ENCODE data around the gene HMBS. TPM values are rescaled to one million over a fixed set of nuclear protein-coding genes. Genes with fewer than 3 reads are reported as not detected.

The HMBS gene
- total RNA-seq, 1 donor from 2014 or later = 35.7 TPM

DNA sequence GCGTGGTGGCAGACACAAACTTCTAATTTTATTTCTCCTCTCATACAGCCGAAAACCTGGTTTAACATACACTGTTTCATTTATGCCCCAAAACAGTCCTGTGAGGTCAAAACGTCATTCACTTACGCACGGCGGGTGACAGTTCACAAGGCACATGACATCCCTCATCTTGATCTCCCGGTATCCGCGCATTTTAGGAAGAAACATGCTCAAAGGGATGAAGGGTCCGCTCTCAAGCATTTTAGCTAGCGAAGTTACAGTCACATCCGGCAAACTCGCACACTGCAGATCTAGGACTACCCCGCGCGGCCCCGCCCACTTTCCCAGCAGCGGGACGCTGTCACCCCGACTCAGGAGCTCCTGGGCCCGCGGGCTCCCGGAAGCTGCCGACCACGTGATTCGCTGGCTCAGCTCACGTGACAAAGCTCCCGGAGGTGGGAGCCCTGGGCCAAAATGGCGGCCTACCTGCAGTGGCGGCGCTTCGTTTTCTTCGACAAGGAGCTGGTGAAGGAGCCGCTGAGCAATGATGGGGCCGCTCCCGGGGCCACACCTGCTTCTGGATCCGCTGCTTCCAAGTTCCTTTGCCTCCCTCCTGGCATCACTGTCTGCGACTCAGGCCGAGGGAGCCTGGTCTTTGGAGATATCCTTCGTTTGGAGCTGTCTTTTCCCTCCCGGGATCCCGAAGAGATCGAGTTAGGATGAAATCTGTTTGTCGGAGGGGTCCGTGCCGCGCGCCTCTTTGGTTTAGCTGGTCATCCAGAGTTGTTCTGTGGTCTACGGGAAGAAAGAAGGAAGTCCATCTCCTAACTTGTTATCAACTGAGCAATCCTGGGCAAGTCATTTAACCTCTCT is 17.1 kb upstream of the HMBS start, which contains the start of gene VPS11:
VPS11 (plus strand) TSS at position 448 of the 852 bp plus-strand sequence; CDS start at position 454, 6 bp downstream.
- intact Hi-C loops (cut with micrococcal nuclease) = loop anchor here (1.0 to 5.0 kb wide), 8 partner anchors 10 to 265 kb away; partner anchors contain the start of genes HINFP, HMBS, HYOU1 and RNF26

- intact Hi-C loops (cut with micrococcal nuclease) = no loop called here
These were observed 6.8 kb upstream of the HMBS start for GRCh38 chr11:119077839-119078238.

GRCh38 chr11:119078675-119079420 is 5.8 kb upstream of the HMBS start:
- intact Hi-C loops (cut with micrococcal nuclease) = no loop called here

GRCh38 chr11:119081682-119082260 is 2.9 kb upstream of the HMBS start:
- intact Hi-C loops (cut with micrococcal nuclease) = no loop called here

DNA sequence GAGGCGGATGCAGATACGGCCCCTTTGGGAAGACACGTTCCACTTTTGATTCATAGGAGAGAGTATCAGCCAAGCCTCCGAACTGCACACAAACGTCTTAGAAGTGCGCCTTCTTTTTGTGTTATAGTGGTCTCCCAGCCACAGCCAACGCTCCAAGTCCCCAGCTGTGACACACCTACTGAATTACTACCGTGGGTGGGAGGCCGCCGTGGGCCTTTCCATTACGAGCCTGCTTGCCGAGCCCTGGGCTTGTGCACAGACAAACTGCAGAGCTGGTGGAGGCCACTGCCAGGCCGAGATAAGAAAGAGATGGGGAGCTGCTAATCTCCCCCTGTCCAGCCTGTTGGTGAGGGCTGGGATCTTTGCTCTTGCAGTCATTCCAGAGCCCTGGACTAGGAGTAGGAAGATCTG is 761 bp downstream of the HMBS start:
- intact Hi-C loops (cut with micrococcal nuclease) = loop anchor here (1.0 to 2.0 kb wide), 4 partner anchors 10 to 36 kb away; partner anchors contain the start of genes DPAGT1, HINFP and HYOU1

GRCh38 chr11:119087123-119087522 is 2.4 kb downstream of the HMBS start:
- intact Hi-C loops (cut with micrococcal nuclease) = no loop called here

DNA sequence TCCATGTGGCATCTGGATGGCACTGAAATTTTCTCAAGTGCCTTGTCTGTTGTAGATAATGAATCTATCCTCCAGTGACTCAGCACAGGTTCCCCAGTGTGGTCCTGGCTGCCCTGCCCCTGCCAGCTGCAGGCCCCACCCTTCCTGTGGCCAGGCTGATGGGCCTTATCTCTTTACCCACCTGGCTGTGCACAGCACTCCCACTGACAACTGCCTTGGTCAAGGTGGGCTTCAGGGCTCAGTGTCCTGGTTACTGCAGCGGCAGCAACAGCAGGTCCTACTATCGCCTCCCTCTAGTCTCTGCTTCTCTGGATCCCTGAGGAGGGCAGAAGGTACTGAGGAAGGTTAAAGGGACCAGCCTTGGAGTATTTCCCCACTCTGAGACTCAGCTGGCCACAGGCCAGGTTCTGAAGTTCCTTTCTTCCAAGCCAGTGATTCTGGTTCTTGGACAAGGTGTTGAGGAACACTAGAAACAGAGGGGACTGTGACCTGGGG is 3.1 kb downstream of the HMBS start:
- intact Hi-C loops (cut with micrococcal nuclease) = no loop called here

- intact Hi-C loops (cut with micrococcal nuclease) = no loop called here
These were observed 3.7 kb downstream of the HMBS start for GRCh38 chr11:119088406-119088805.

- intact Hi-C loops (cut with micrococcal nuclease) = no loop called here
These were observed 4.6 kb downstream of the HMBS start for GRCh38 chr11:119089319-119089718.

DNA sequence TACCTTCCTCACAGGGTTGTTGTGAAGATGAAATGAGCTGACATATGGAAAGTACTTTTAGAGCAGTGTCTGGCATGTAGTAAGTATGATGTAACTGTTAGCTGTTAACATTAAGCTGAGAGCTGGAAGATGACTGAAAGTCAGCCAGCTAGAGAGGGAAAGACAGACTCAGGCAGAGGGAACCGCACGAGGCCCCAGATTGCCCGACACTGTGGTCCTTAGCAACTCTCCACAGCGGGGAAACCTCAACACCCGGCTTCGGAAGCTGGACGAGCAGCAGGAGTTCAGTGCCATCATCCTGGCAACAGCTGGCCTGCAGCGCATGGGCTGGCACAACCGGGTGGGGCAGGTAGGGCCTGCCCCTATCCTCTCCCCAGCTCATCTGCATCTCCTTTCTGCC is 6.5 kb downstream of the HMBS start:
- intact Hi-C loops (cut with micrococcal nuclease) = loop anchor here (10.0 kb wide), 1 partner anchor 656 kb away; the partner anchor contains the start of gene KMT2A

- intact Hi-C loops (cut with micrococcal nuclease) = loop anchor here (10.0 kb wide), 1 partner anchor 657 kb away; the partner anchor contains the start of gene KMT2A
These were observed 7.5 kb downstream of the HMBS start for GRCh38 chr11:119091966-119092879.

DNA sequence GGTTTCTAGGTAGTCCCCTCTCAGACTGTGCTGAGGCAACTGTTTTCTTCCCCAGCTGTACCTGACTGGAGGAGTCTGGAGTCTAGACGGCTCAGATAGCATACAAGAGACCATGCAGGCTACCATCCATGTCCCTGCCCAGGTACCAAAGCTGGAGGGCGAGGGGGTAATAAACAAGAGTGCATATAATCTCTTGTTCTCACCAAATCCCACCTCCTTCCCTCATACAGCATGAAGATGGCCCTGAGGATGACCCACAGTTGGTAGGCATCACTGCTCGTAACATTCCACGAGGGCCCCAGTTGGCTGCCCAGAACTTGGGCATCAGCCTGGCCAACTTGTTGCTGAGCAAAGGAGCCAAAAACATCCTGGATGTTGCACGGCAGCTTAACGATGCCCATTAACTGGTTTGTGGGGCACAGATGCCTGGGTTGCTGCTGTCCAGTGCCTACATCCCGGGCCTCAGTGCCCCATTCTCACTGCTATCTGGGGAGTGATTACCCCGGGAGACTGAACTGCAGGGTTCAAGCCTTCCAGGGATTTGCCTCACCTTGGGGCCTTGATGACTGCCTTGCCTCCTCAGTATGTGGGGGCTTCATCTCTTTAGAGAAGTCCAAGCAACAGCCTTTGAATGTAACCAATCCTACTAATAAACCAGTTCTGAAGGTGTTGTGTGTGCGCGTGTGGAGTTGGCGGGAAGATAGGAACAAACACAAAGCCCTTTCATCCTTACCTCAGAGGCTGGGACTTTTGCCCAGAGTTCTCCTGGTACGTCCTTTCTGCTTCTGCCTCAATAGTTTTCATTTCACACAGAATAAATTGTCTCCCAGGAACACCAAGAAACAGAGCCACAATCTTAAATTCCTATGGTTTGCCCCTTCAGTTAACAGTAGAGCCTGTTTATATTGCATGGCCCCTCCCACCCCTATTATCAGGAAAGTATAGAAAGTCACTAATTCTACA is 8.5 kb downstream of the HMBS start:
- intact Hi-C loops (cut with micrococcal nuclease) = loop anchor here (10.0 kb wide), 1 partner anchor 658 kb away; the partner anchor contains the start of gene KMT2A

DNA sequence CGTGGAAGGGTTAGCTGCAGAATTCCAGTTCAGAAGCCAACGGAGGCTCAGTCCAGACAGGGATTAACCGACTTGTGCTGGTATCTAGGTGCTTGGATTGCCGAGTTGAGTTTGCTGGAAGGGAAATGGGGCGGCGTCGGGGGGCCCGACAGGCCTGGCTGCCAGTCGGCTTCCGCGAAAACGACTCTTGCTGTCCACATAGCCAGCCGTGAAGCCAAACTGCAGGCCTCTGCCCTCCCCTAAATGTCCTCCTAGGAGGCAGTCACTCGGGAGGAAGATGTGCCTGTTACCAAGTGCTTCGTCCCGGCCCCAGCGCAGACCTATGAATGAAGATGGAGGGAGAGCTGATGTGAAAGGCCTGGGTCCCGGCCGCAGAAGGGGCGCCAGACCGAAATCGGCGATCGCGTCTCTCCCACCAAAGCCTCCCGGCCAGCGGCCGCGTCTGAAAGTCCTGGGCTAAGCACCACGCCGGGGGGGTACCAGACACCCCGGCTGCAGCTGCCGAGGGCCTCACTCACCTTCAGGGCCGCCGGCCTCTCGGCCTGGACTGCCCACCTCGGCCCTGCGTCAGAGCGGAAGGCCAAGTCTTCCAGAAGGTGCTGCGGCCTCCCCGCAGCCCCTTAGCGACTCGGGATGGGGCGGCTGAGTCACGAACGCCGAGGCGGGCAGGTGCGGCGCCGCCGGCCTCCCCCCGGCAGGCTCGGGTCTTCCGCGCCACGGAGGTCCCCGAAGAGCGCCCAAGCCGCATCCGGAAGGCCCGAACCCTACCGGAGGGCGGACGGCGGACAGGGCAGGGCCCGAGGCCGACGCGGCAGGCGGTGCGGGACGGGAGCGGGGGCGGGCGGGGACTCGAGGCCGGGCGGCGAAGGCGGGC is 9.5 kb downstream of the HMBS start:
- intact Hi-C loops (cut with micrococcal nuclease) = loop anchor here (1.0 to 10.0 kb wide), 3 partner anchors 8 to 659 kb away; partner anchors contain the start of genes CBL and KMT2A

DNA sequence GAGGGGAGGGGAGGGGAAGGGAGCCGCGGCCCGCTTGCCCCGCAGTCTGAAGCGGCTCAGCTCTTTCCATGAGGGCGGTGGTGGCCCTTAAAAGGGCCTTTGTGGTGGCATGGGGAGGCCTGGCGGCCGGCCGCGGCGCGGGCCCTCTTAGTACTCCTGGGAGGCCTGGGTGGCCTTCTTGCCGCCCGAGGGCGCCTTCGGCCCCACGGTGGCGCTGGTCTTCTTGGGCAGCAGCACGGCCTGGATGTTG is 10.1 kb downstream of the HMBS start:
- intact Hi-C loops (cut with micrococcal nuclease) = loop anchor here (1.0 to 10.0 kb wide), 10 partner anchors 8 to 660 kb away; partner anchors contain the start of genes C2CD2L, CBL, HINFP and HYOU1

DNA sequence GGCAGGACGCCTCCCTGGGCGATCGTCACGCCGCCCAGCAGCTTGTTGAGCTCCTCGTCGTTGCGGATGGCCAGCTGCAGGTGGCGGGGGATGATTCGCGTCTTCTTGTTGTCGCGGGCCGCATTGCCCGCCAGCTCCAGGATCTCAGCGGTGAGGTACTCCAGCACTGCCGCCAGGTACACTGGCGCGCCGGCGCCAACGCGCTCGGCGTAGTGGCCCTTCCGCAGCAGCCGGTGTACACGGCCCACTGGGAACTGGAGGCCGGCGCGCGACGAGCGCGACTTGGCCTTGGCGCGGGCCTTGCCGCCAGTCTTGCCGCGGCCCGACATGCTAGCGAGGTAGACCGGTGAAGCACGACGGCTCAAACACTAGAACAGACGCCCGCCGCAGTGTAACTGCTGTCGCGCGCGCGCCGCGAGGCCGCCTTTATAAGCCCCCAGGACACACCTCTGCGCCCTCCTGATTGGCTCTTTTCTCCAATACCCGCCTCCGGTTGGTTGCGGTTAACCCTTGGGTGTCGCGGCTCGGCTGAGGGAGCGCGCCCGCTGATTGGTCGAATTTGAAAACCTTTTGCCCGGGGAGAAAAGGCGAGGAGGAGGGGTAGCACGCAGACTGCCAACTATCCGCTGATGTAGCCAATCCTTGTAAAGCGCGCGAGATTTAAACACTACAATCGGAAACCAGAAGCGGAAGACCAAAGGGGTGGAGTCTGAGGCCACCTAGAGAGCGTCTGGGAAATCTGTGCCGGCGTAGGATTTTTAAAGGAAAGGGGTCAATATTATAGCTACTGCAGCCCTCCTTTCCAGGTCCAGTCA is 10.6 kb downstream of the HMBS start:
- intact Hi-C loops (cut with micrococcal nuclease) = loop anchor here (1.0 to 10.0 kb wide), 9 partner anchors 10 to 660 kb away; partner anchors contain the start of genes C2CD2L, CBL, HINFP and HYOU1

- intact Hi-C loops (cut with micrococcal nuclease) = loop anchor here (2.0 to 10.0 kb wide), 4 partner anchors 15 to 665 kb away; partner anchors contain the start of genes DDX6, HMBS and KMT2A
These were observed 15.0 kb downstream of the HMBS start for GRCh38 chr11:119099711-119100110.
